GM19240 (cell line): ENCODE data around the gene LY6G5C.

Experiments used
- DNase-seq: peaks from one replicate; pipeline ENCODE4 v3.0.0; 2011; ENCODE audit warnings: low spot score; ENCODE audit not compliant: insufficient read length

The LY6G5C gene

DNA sequence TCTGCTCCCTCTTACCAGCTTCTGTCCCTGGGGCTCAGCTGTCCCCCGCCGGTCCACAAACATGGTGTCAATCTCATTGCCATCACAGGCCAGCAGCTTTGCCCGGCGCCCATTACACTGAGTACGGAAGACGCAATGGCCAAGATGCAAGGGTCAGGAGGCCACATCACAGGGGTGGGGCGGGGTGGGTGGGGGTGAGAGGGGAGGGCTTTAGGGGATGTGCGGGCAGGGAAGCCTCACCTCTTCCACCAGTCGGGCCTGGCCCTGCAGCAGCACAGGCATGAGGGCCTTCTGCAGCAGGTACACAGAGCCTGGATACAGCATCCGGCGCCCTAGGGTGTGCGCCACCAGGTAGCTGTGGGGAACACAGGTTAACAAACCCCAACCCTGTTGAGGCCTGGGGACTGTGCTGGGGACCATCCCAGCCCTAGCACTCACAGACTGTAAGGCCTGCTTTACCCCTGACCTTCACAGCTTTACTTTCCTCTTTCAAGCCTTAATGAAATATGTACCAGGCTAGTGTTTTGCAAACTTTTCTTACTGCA lies 10.8 kb upstream of the LY6G5C start:
- no peak for DNase-seq

DNA sequence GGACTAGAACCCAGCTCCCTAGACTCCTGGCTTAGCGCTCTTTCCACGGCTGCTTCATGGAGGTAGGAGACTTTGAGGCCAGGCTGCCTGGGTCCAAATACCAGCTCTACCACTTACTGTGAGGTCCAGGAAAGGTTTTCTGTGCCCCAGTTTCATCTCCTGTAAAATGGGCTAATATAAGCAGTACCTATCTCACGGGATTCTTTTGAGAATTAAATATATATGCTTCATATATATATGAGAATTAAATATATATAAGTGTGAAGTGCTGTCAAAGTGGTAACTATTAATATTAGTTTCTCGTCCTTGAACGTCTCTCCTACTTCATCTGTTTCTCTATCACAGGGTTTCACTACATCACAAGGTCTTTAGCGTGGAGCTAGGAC lies 10.2 kb upstream of the LY6G5C start:
- DNase-seq, result no peak

DNA sequence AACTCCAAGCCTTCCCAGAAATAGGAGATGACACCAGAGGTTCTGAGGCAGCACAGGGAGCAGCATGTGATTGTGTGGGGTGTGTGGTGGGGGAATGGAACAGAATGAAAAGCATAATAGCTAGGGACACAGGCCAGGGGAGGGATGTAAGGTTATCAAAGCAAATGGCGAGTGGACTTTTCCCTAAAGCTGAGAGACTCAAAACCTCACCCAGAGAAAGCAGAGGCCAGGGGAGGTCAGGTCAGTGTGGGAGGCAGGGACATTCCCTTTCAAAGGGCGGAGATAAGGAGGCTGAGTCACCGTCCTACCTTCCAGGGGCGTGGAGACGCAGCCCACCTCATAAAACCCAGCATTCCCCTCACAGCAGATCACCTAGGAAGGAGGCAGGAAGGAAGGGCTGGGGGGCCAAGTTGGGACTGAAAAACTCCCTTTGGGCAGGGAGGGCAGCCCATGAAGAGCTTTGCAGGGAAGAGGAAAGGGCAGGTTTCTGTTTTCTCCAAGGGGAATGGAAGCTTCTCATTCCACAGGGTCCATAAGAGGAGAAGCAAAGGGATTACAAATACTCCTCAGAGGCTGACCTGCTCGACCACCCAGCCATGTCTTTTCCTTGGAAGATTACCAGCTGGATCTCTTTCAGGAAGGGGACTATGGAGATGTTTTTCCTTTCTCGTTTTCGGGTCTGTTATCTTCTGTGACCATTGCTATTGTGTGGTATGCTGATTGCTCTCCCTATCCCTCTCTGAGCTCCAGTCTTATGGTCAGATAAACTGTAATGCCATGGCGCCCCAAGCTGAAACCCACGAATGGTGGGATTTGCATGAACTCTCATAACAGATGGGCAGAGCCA lies 9.6 kb upstream of the LY6G5C start:
- DNase-seq, result no peak

DNA sequence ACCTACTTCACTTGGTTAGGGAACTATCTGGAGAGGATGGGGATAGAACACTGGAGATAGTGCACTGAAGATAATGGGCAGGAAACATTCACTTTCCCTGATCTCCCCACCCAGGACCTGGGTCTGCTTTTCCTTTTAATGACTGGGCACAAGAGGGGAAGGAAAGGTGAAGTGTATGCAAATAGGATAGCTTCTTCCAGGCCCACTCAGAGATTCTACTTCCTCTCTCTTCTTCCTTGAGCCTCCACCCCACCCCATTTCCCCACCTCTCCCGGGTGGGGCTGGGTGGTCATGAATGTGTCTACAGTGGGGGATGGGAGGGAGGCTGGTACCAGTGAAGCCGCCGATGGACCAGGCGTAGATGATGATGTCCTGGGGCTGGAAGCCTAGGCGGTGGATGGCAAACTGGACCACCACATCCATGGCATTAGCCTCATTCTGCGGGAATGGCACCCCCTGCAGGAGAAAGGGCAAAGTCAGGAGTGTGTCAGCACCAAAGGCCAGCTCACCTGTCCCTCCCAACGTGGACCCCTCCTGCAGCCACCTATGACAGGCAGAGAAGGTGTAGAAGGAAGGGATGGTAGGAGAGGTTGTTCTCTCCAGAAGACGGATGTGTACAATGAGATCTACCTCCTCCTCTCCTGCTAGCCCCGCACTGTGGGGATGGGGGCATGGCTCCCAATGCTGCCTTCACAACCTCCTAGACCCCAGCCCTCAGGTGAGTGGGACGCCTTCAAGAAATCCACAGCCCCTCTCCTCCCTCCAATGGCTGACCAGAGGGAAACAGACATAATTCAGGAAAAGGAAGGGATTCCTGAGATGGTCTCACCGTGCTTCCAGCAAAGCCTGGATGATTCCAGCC lies 8.6 kb upstream of the LY6G5C start:
- no peak for DNase-seq

DNA sequence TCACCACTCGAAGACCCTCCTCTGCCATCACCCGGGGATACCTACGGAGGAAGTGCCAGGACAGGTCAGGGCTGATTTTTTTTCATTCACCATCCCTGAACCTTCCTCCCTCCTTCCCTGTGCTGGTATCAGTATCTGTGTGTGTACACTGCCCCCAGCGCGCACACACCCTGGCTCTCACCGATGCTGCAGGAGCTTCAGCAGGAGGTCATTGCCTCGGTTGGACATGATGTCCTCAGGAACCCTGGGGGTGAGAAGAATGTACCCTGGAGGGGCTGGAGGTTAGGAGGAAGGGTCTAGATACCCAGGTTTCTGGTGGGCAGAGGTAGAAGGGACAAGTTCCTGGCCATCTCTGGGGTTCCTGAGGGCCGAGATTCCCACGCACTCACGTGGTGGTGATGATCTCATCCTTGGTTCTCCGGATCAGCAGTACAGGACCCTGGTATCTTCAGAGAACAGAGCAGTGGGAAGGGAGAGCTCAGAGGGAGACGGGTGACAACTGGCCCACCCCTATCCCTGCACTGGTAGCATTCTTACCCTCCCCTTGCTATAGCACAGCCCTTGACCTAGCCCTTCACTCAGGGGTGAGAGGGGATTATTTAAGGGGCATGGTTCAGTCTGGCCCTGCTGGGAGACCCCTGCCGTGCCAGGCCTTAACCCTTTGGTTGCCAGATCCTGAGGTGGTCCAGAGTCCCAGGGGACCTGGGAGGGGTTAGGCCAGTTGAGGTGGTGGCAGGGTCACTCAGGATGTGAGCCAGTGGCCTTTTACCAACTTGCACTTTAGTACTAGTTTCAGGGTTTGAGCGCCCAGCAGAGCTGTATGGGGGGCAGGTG lies 7.2 kb upstream of the LY6G5C start:
- DNase-seq, result no peak

DNA sequence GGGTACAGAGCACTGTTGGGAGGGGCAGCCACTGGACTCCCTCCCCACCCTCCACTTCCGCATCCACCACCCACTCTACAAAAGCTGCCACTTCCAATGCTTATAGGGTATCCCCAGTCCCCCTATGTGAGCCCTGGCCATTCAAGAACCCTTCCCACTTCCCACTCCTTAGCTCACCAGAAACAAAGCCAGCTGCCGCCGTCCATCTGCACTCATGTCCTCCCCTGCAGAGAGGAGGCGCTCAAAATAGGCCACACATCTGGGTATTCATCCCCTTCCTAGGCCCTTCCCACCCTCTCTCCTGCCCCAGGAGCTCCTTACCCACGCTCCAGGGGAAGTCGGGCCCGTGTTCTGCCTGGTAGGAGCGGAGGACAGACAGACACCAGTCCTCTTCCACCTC lies 6.5 kb upstream of the LY6G5C start:
- DNase-seq, result no peak

DNA sequence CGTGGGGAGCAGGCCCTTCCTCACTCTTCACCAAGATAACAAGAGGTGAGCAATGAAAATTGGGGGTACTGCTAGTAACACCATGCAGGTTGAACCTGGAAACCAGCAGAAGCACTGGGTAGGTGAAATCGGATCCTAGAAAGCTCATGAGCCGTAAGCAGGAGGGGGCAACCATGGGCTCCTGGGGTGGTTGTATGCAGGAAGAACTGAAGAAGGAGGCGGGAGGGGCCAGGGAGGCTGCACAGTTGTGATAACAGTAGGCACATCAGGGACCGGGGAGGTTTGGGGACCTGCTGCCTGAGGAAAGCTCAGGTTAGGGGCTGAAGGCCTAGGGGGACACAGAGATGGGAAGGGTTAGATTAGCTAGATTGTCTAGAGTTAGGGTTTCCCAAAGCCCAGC lies 5.6 kb upstream of the LY6G5C start:
- DNase-seq, result no peak

DNA sequence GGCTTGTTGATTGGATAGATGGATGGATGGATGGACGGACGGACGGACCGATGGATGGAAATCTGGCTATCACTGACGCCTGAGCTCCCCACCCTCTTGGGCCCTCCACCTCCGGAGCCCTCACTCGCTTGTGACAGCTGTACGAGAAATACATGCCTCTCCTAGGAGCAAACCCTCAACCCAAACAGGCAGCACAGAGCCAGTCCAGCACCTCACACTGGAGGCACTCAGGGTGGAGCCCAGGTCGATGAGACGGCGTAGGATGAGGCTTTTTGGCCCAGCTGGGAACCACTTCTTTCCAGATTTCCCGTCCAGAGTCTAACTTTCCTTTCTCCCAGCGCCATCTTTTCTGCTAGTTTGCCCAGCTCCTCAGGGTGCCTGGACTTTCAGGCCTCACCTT lies 2.7 kb upstream of the LY6G5C start:
- DNase-seq, result no peak

DNA sequence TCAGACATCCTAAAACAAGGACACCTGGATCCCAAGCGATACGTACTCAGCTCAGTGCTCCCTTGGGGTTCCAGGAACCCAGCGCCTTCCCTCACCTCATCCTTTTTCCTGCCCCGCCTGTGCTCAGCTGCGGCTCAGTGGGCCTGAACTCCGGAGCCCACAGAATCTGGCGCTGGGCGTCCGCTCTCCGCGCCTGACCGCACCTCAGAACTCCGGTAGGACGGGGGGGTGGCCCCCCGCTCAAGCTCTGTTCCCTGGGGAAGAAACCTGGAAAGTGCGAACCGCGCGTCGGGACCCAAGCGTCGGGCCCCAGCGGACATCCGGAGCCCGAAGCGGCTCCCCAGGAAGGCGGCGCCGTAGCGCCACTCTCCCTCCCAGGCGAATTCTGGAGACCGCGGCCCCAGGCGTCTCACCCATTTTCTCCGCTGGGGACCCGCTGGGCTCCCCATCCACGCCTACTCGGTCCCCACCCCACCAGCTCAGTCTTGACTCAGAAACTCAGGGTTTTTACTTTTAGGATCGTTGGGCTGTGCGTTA lies 336 bp upstream of the LY6G5C start:
- DNase-seq, result no peak

DNA sequence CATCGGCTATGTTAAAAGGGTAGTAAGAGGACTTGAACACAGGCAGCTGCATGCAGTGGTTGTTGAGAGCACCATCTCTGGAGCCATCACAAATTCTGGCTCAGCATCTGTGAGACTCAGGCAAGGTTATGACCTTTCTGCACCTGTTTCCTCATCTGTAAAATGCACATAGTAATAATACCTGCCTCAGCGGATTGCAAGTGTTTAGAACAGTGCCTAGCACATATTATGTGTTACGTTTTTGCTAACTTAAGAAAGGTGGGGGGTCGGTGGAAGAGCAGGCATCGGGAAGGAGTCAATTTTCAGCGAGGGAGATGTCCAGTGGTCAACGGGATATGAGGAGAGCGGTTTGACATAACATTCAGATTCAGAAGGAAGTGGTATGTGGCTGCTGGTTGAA lies 2.9 kb downstream of the LY6G5C start:
- no peak for DNase-seq

DNA sequence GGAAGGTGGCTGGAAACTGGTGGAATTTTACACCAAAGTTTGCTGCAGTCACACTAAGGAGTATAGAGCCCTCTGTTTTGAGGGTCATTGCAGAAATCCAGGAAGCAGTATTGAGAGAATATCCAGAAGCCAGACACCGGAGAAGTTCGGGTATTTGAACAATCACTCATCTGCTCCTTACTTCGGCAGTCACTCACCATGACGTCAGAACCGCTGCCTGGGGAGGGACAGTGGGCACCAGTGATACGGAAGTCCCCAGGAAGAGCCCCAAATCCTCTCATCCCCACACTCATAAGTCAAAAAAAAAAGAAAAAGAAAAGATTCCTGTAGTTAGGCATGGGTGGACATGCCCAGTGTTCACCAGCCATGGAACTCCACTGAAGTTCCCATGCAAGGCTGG lies 4.0 kb downstream of the LY6G5C start:
- DNase-seq, result no peak

DNA sequence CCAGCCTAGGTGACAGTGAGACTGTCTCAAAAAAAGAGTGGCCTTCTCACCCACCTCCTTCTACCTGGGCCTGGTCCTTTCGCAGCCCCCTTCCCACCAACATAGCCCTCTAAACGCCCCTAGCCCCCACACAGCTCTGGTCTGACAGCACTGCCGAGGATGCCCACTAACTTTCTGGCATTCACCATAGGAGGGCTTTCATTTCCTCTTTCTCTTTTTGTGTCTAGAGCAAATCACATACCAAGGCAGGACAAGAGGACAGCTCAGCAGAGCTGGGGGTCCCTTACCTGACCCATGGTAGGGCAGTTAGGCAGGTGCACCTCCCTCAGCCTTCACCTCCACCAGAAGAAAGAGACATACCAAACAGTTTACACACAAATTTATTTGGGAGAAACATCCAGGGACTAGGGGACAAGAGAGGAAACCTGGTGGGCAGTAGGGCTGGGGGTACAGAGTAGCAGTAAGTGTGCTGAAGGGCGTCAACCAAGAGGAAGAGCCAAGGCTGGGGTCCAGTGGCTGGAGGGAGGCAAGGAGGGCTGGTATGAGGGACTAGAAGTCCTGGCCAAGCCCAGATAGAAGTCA lies 4.5 kb downstream of the LY6G5C start:
- no peak for DNase-seq

DNA sequence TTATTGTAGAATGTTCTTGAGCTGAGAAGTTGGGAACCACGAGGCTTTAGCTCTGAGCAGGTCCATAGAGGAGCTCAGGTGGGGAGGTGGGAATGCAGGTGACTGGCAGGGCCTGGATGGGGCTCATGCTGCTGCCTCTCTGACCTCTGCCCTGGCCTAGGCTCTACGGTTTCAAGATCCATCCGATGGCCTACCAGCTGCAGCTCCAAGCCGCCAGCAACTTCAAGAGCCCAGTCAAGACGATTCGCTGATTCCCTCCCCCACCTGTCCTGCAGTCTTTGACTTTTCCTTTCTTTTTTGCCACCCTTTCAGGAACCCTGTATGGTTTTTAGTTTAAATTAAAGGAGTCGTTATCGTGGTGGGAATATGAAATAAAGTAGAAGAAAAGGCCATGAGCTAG lies 11.2 kb downstream of the LY6G5C start, which contains the start of gene LY6G5B:
Gene LY6G5B, plus strand, starts transcription at position 301 of the 400 bp plus-strand sequence. CDS start 975 bp downstream, outside the sequence.
- DNase-seq, result no peak

DNA sequence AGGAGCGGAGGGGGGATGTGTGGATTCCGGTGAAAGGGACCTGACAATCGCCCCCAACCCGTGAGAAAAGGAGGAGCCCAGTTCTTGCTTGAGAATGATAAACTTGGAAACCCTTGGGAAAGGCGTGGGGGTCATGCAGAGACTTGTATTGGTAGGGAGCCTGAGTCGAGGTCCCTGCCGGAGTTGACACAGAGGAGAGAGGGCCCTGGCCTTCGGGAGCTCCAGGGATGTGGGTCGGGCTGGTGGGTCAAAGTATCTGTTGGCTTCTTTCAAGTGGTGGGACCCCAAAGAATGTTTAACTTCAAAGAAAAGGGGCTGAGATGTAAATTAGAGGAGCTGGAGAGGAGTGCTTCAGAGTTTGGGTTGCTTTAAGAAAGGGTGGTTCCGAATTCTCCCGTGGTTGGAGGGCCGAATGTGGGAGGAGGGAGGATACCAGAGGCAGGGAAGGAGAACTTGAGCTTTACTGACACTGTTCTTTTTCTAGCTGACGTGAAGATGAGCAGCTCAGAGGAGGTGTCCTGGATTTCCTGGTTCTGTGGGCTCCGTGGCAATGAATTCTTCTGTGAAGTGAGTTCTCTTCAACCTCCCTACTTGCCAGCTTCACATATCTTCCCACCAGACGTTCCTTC lies 14.4 kb downstream of the LY6G5C start:
- no peak for DNase-seq

DNA sequence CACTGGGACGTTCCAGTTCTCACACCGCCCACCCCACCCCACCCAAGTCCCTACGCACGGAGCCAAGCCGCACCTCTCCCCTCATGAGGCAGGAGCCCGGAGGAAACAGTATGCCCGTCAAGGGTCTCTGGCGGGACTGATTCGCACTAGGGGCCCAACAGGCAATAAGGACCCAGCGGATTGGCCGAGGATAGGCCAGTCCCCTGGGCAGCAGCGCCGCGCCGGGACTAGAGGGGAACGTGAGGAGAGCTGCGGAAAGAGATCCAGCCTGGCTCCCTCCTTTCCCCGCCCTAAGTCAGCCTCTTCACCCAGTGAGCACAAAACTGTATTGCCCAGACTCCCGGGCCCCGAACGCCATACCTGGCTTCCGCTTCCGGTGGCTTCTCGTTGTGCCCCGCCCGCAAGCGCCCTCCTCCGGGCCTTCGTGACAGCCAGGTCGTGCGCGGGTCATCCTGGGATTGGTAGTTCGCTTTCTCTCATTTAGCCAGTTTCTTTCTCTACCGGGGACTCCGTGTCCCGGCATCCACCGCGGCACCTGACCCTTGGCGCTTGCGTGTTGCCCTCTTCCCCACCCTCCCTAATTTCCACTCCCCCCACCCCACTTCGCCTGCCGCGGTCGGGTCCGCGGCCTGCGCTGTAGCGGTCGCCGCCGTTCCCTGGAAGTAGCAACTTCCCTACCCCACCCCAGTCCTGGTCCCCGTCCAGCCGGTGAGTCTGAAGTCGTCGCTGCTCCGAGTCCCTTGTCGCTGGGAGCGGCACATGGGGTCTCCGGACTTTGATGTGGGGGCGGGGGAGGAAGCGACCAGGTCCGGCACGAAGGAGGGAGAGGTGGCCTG lies 15.1 kb downstream of the LY6G5C start, which contains the start of gene CSNK2B:
Gene CSNK2B, plus strand, starts transcription at position 580 of the 836 bp plus-strand sequence. CDS start 752 bp downstream, outside the sequence.
- DNase-seq, result peak; percentile 93

DNA sequence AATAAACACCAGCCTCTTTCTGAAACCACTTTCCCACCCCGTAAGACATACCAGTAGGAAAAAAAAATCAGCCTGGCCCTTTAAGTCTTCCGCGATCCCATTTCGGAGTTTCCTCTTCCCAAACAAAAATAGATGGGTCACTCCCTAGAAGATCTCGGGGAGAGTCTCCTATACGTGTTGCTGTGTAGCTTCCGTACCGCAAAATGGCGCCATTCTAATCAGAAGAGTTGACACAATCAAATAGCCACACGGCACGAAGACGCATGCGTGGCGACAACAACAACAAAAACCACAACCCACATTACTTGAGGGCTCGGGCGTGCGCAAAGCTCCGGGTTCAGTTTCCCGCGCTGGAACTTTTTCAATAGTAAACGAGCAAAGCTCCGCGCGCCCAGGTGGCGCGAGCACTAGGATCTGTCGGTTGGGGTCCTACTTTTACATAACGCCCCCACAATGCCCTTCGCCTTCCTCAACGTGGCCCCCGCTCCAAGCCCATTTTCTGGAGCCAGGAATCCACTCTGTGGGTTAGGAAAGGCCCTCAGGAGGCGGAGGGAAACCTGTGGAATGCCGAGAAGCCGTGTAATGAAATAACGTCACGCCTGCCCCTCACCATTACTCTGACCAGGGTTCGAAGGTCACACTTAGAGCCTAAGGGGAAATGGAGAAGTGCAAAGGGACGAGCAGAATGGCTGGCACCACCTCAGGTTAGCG lies 15.9 kb downstream of the LY6G5C start, which contains the start of gene GPANK1:
Gene GPANK1, minus strand, starts transcription at position 208 of the 711 bp plus-strand sequence. CDS start 519 bp downstream, outside the sequence.
- peak; percentile 69 for DNase-seq

DNA sequence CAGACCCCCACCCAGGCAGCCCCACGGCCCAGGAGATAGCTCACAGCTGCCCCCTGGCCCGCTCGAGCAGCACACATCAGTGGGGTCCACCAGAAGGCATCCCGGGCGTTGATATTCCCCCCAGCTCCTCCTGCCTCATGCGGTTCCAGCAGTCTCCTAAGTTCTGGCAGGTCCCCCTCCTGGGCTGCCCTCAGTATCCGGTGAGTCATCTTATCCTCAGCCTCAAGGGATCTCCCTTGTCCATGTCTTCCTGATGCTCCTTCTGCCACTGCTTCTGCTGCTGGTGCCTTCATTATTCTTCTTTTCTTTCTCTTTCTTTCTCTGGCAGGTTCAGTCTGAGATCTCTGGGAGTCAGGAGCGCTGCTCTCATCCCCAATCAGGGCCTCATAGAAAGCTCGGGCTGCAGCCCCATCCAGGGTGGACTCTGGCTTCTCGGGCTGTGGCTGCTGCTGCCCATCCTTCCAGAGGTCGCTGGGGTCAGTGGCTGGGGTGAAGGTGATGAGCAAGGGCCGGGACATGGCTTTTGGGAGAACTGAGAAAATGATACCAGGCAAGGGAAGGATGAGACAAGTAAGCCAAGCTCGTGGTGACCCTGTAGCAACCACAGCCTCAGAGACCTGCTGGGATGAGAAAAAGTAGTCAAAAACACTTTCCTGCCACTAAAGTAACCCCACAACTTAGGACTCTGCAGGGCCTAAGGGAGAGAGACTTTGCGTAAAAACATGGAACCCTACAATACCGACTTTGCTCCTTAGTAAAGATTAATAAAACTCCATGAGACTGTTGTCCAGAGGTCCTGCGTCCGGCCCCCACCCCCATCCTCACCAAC lies 16.7 kb downstream of the LY6G5C start:
- no peak for DNase-seq
